CD14-positive monocyte (primary cell): Measurements from ENCODE around the gene IL18BP. TPM values are rescaled to one million over a fixed set of nuclear protein-coding genes. Genes with fewer than 3 reads are reported as not detected.

Source experiments
- DNase-seq, 3 donors: peaks; one replicate each; pipeline ENCODE4 v3.0.0-alpha.2; 2011 to 2022
- H2AFZ ChIP-seq: 2 replicates; pipeline ENCODE4 v1.6.0; 2012; ENCODE audit warnings: mild to moderate bottlenecking, low read depth, low read length, inconsistent platforms; ENCODE audit not compliant: insufficient read depth, poor library complexity, severe bottlenecking
- H3K27ac ChIP-seq, 2 donors: 1 replicate in 1 of 2; 2 replicates in 1 of 2; pipeline ENCODE4 v1.5.1; 2012 to 2013; ENCODE audit warnings: low read length in 2 of 2, control low read depth in 1 of 2, inconsistent platforms in 1 of 2, low read depth in 1 of 2, mild to moderate bottlenecking in 1 of 2
- H3K27me3 ChIP-seq, 2 donors: one replicate each; pipeline versions ENCODE4 v1.6.0 to v1.6.1; 2011 to 2013; ENCODE audit warnings: low read length in 2 of 2; ENCODE audit not compliant: control insufficient read depth in 2 of 2, insufficient read depth in 2 of 2
- H3K36me3 ChIP-seq, 2 donors: replicated peaks in 1 of 2; 1 replicate in 1 of 2; 2 replicates in 1 of 2; pipeline versions ENCODE4 v1.5.1 to v1.6.1; 2012 to 2013; ENCODE audit warnings: low read length in 2 of 2, control low read depth in 1 of 2, inconsistent platforms in 1 of 2, mild to moderate bottlenecking in 1 of 2; ENCODE audit not compliant: insufficient read depth in 2 of 2, control insufficient read depth in 1 of 2
- H3K4me1 ChIP-seq, 2 donors: 1 replicate in 1 of 2; 2 replicates in 1 of 2; pipeline versions ENCODE4 v1.5.1 to v1.6.1; 2012 to 2013; ENCODE audit warnings: low read length in 2 of 2, control low read depth in 1 of 2, inconsistent platforms in 1 of 2, mild to moderate bottlenecking in 1 of 2, moderate library complexity in 1 of 2; ENCODE audit not compliant: insufficient read depth in 2 of 2, control insufficient read depth in 1 of 2
- H3K4me2 ChIP-seq: replicated peaks from 2 replicates; pipeline ENCODE3; 2012; ENCODE audit warnings: low read length, moderate library complexity, mild to moderate bottlenecking; ENCODE audit not compliant: poor library complexity, severe bottlenecking; ENCODE audit errors: extremely low read depth
- H3K4me3 ChIP-seq, 3 experiments: fragments of 200-600 bp in 1 of 3; sonication (generic) in 1 of 3; replicated peaks in 1 of 3; 1 replicate in 2 of 3; 2 replicates in 1 of 3; pipeline ENCODE4 v1.5.1; 2011 to 2013; ENCODE audit warnings: low read length in 3 of 3, mild to moderate bottlenecking in 3 of 3, control low read depth in 2 of 3, low read depth in 2 of 3, inconsistent platforms in 1 of 3, moderate library complexity in 1 of 3
- H3K79me2 ChIP-seq: 2 replicates; pipeline ENCODE4 v1.6.0; 2012; ENCODE audit warnings: mild to moderate bottlenecking, control low read depth, inconsistent platforms, low read length, moderate library complexity; ENCODE audit not compliant: insufficient read depth
- H3K9ac ChIP-seq: 2 replicates; pipeline ENCODE4 v1.6.0; 2017; ENCODE audit warnings: low read length, mild to moderate bottlenecking; ENCODE audit not compliant: insufficient read depth, poor library complexity, severe bottlenecking
- H3K9me3 ChIP-seq, 2 donors: replicated peaks in 1 of 2; 1 replicate in 1 of 2; 2 replicates in 1 of 2; pipeline versions ENCODE4 v1.5.1 to v1.6.1; 2012 to 2013; ENCODE audit warnings: low read length in 2 of 2, control low read depth in 1 of 2; ENCODE audit not compliant: control insufficient read depth in 1 of 2, insufficient read depth in 1 of 2
- H4K20me1 ChIP-seq: 2 replicates; pipeline ENCODE4 v1.6.0; 2012; ENCODE audit warnings: mild to moderate bottlenecking, low read length, control low read depth, moderate library complexity; ENCODE audit not compliant: insufficient read depth
- H3K27ac Mint-ChIP-seq, 7 donors: one replicate each; pipeline ENCODE4 v1.8.0; 2020; ENCODE audit warnings: mild to moderate bottlenecking in 7 of 7, mixed read lengths in 7 of 7, moderate library complexity in 6 of 7, inconsistent platforms in 2 of 7
- H3K27me3 Mint-ChIP-seq, 3 donors: one replicate each; pipeline ENCODE4 v1.8.0; 2021 to 2022; ENCODE audit warnings: low read depth in 3 of 3, mild to moderate bottlenecking in 3 of 3, mixed read lengths in 3 of 3, moderate library complexity in 3 of 3, inconsistent platforms in 1 of 3
- H3K36me3 Mint-ChIP-seq, 2 donors: one replicate each; pipeline ENCODE4 v1.8.0; 2020; ENCODE audit warnings: mixed read lengths in 2 of 2, inconsistent platforms in 1 of 2, mild to moderate bottlenecking in 1 of 2
- H3K4me1 Mint-ChIP-seq: one replicate; pipeline ENCODE4 v1.8.0; 2020; ENCODE audit warnings: mild to moderate bottlenecking, mixed read lengths
- H3K4me3 Mint-ChIP-seq, 2 donors: one replicate each; pipeline ENCODE4 v1.8.0; 2020; ENCODE audit warnings: mild to moderate bottlenecking in 2 of 2, mixed read lengths in 2 of 2, moderate library complexity in 1 of 2
- H3K9me3 Mint-ChIP-seq, 7 donors: one replicate each; pipeline ENCODE4 v1.8.0; 2020 to 2022; ENCODE audit warnings: mixed read lengths in 7 of 7, mild to moderate bottlenecking in 6 of 7, moderate library complexity in 6 of 7, inconsistent platforms in 2 of 7
- whole genome bisulfite sequencing: methylation state at CpG from one replicate; pipeline ENCODE4 v1.1.5; 2013; ENCODE audit warnings: missing lambda C conversion rate; ENCODE audit not compliant: insufficient coverage; 5-methylcytosine and 5-hydroxymethylcytosine counted together
- intact Hi-C, 2 donors: fragments of 100-400 bp; cut with micrococcal nuclease; formaldehyde crosslinking; loops; one replicate each; pipeline versions ENCODE4 v1.15.0 to v1.15.1; 2023
- polyA plus RNA-seq, 3 donors: library from polyadenylated mRNA; depleted of rRNA in 1 of 3; unstranded in 2 of 3; stranded (reverse) in 1 of 3; fragments of 300-500 nt in 2 of 3; fragments of >200 nt in 1 of 3; fragmentation: Illumina TruSeq in 2 of 3; gene quantifications; 1 replicate in 2 of 3; 2 replicates in 1 of 3; pipeline ENCODE4 v1.2.3, GENCODE V29; 2012 to 2021
- TF ChIP-seq, protein P1 (sequence below): fragments of 200-600 bp; IDR thresholded peaks from one replicate; pipeline ENCODE4 v1.8.0; 2022; ENCODE audit warnings: antibody characterized with exemption, mild to moderate bottlenecking

IL18BP gene
- polyA plus RNA-seq, 3 donors, result 7.4 to 32.3 (median 8.3) TPM

DNA sequence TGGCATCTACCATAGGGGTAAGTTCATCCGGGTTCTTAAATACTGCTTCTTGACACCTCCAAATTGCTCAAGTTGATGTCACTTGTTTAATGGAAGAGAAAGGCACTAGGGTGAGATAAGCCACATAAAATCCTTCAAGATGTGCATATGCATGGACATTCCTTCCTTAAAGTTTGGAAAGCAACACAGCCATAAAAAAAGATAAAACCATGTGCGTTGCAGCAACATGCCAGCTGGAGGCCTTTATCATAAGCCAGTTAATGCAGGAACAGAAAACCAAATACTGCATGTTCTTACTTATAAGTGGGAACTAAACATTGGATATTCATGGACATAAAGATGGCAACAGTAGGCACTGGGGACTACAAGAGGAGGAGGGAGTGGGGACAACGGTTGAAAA, 8.0 kb upstream of the IL18BP start:
- H3K9ac ChIP-seq, result no peak overlapping the region
- Mint-ChIP-seq H3K36me3 (peaks cover 32 to 40% of the 10 kb centered on the region in 2 donors), H3K27ac (peak overlapping the region; percentile 50 to 97 (median 92)), H3K4me3 (no peak overlapping the region), H3K27me3 (peaks cover 0 to 2% (median 2%) of the 10 kb centered on the region in 3 donors), H3K4me1 (peaks cover 45% of the 10 kb centered on the region), H3K9me3 (no peaks in the 10 kb centered on the region)
- peak overlapping the region; percentile 24 to 89 for H3K27ac ChIP-seq
- TF ChIP-seq, protein P1, sequence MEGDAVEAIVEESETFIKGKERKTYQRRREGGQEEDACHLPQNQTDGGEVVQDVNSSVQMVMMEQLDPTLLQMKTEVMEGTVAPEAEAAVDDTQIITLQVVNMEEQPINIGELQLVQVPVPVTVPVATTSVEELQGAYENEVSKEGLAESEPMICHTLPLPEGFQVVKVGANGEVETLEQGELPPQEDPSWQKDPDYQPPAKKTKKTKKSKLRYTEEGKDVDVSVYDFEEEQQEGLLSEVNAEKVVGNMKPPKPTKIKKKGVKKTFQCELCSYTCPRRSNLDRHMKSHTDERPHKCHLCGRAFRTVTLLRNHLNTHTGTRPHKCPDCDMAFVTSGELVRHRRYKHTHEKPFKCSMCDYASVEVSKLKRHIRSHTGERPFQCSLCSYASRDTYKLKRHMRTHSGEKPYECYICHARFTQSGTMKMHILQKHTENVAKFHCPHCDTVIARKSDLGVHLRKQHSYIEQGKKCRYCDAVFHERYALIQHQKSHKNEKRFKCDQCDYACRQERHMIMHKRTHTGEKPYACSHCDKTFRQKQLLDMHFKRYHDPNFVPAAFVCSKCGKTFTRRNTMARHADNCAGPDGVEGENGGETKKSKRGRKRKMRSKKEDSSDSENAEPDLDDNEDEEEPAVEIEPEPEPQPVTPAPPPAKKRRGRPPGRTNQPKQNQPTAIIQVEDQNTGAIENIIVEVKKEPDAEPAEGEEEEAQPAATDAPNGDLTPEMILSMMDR, result no peak
- peaks cover 2 to 21% of the 10 kb centered on the region in 2 donors for H3K36me3 ChIP-seq
- no peak overlapping the region for H2AFZ ChIP-seq
- DNase-seq, result no peak
- H4K20me1 ChIP-seq, result no peaks in the 10 kb centered on the region
- H3K27me3 ChIP-seq, result no peaks in the 10 kb centered on the region
- no peak overlapping the region for H3K4me2 ChIP-seq
- H3K4me1 ChIP-seq, result peaks cover 45 to 47% of the 10 kb centered on the region in 2 donors
- WGBS, result no CpG with 5 or more reads among the region's 3 CpGs
- no peak overlapping the region for H3K4me3 ChIP-seq
- intact Hi-C loops, result no loop called here
- H3K79me2 ChIP-seq, result no peaks in the 10 kb centered on the region
- no peaks in the 10 kb centered on the region for H3K9me3 ChIP-seq

DNA sequence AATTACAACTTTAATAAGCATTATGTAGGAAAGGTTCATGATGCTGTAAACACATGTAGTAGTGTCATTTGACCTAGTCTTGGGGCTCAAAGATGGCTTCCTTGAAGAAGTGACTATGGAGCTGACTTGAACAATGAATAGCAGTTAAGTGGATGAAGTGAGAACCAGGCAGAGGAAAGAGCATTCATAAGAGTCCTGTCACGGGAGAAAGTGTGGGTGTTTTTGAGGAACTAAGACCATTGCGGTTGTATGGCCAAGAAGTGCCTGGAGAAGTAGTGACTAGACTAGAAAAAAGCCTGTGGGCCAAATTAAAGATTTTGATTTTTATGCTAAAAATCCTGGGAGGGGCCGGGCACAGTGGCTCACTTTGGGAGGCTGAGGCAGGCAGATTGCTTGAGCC, 7.2 kb upstream of the IL18BP start:
- H3K4me3 Mint-ChIP-seq, result no peak overlapping the region

More for the DNA sequence above, 7.2 kb upstream of the IL18BP start:
- Histone ChIP-seq H3K9ac (peak overlapping the region; percentile 32), H3K4me3 (no peak overlapping the region), H3K27me3 (no peaks in the 10 kb centered on the region), H3K36me3 (peaks cover 2 to 21% of the 10 kb centered on the region in 2 donors), H3K27ac (peak overlapping the region; percentile 77 to 89), H3K4me2 (no peak overlapping the region), H3K4me1 (peaks cover 41 to 42% of the 10 kb centered on the region in 2 donors), H2AFZ (no peak overlapping the region), H3K9me3 (no peaks in the 10 kb centered on the region), H3K79me2 (no peaks in the 10 kb centered on the region), H4K20me1 (no peaks in the 10 kb centered on the region)
- peaks cover 39% of the 10 kb centered on the region for H3K4me1 Mint-ChIP-seq
- H3K27ac Mint-ChIP-seq, result peak overlapping the region; percentile 87 to 97 (median 96)
- 0% methylated on average over 2 of the region's 3 CpGs for WGBS
- intact Hi-C loops, result no loop called here
- peak; percentile 88 to 94 (median 90) for DNase-seq
- H3K9me3 Mint-ChIP-seq, result no peaks in the 10 kb centered on the region
- peaks cover 0 to 2% (median 2%) of the 10 kb centered on the region in 3 donors for H3K27me3 Mint-ChIP-seq
- peaks cover 34 to 45% of the 10 kb centered on the region in 2 donors for H3K36me3 Mint-ChIP-seq
- TF ChIP-seq, protein P1, result no peak
